SIG-M5 (cell line): ENCODE measurements around the gene SRRM4.

ENCODE experiments used
- DNase-seq: peaks from one replicate; lab custom pipeline; 2025; lab: John Stamatoyannopoulos, UW

SRRM4 gene

GRCh38 chr12:119117936-119118335 lies 136.6 kb downstream of the SRRM4 start:
- DNase-seq = no peak

GRCh38 chr12:119118625-119119024 lies 137.3 kb downstream of the SRRM4 start:
- no peak for DNase-seq

- no peak for DNase-seq
Observed at GRCh38 chr12:119122047-119122446, 140.7 kb downstream of the SRRM4 start.

- no peak for DNase-seq
Observed at GRCh38 chr12:119122751-119123150, 141.4 kb downstream of the SRRM4 start.

GRCh38 chr12:119128527-119128926 lies 147.2 kb downstream of the SRRM4 start:
- DNase-seq = no peak

GRCh38 chr12:119129827-119130434 lies 148.6 kb downstream of the SRRM4 start:
- no peak for DNase-seq

GRCh38 chr12:119130523-119130922 lies 149.2 kb downstream of the SRRM4 start:
- no peak for DNase-seq

- DNase-seq = no peak
Observed at GRCh38 chr12:119134284-119135072, 153.1 kb downstream of the SRRM4 start.

- no peak for DNase-seq
Observed at GRCh38 chr12:119136811-119137410, 155.6 kb downstream of the SRRM4 start.

GRCh38 chr12:119139448-119139847 lies 158.1 kb downstream of the SRRM4 start:
- DNase-seq = no peak

GRCh38 chr12:119145367-119145766 lies 164.0 kb downstream of the SRRM4 start:
- DNase-seq = no peak

- no peak for DNase-seq
Observed at GRCh38 chr12:119147847-119148448, 166.6 kb downstream of the SRRM4 start.

GRCh38 chr12:119149270-119149669 lies 167.9 kb downstream of the SRRM4 start:
- no peak for DNase-seq

GRCh38 chr12:119151445-119152026 lies 170.2 kb downstream of the SRRM4 start:
- no peak for DNase-seq

GRCh38 chr12:119153477-119154434 lies 172.4 kb downstream of the SRRM4 start:
- no peak for DNase-seq

GRCh38 chr12:119154435-119154818 lies 173.1 kb downstream of the SRRM4 start:
- DNase-seq = no peak

- DNase-seq = no peak
Observed at GRCh38 chr12:119156401-119157044, 175.2 kb downstream of the SRRM4 start.

- no peak for DNase-seq
Observed at GRCh38 chr12:119157528-119157927, 176.2 kb downstream of the SRRM4 start.

- no peak for DNase-seq
Observed at GRCh38 chr12:119157978-119158377, 176.6 kb downstream of the SRRM4 start.

- no peak for DNase-seq
Observed at GRCh38 chr12:119158402-119158801, 177.1 kb downstream of the SRRM4 start.

- no peak for DNase-seq
Observed at GRCh38 chr12:119159844-119160243, 178.5 kb downstream of the SRRM4 start.
